ENCODE results near the gene TUBB1.

DNA sequence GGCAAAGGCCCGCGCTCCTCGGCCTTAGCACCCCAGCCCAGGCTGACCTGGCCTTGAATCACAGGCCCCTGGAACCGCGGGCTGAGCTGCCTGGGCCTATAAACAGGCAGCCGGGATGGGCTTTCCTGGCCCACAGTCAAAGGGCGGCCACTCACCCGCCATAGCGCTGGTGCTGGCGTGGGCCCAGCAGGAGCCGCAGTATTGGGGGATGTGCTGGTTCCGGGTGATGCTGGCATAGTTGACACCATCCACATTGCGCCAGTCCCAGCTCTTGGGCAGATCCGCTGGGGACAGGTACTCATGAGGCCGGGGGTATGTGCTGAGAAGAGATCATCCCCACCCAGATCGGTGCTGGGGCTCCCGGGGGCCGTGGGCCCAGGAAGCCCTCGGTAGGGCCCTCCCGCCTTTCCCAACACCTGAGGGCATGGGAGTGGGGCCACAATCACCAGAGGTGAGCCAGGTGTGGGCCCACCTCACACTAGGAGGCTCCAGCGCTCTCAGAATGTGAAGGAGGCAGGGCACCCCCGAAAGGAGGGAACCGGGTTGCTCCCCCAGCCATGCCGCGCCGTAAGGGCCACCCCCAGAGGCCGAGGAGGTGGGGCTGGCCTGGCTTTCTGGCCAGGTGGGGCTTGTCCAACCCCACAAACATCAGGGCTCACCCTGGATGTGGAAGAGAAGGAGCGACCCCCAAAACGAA lies 12.9 kb upstream of the TUBB1 start:
- TF ChIP-seq CTCF (IDR thresholded peaks at IDR 0.05) (no peak), EZH2 (IDR thresholded peaks at IDR 0.05; ENCODE audit: borderline replicate concordance, insufficient read depth, low read depth, low read length, poor library complexity, severe bottlenecking) (no peak)
